GM23248 (cell line): ENCODE data around the gene ACLY. TPM values are rescaled to one million over a fixed set of nuclear protein-coding genes. Genes with fewer than 3 reads are reported as not detected.
A peak's percentile ranks its signal among the peaks of the same experiment; 100 is the strongest.

Source experiments
- DNase-seq: peaks from one replicate; pipeline ENCODE4 v3.0.0-alpha.2; 2015
- H2AFZ ChIP-seq: fragments of 200-600 bp; sonication (generic); 2 replicates; pipeline ENCODE4 v1.6.1; 2016; ENCODE audit warnings: antibody characterized with exemption
- H3F3A ChIP-seq: fragments of 200-600 bp; sonication (generic); 2 replicates; pipeline ENCODE4 v1.6.1; 2016; ENCODE audit warnings: mild to moderate bottlenecking, antibody characterized with exemption, mixed run types; ENCODE audit not compliant: insufficient read depth
- H3K27ac ChIP-seq: fragments of 200-600 bp; sonication (generic); 2 replicates; pipeline ENCODE4 v1.5.1; 2016; ENCODE audit warnings: mild to moderate bottlenecking
- H3K27me3 ChIP-seq: fragments of 200-600 bp; sonication (generic); replicated peaks from 2 replicates; pipeline ENCODE4 v1.6.1; 2016; ENCODE audit warnings: mild to moderate bottlenecking; ENCODE audit not compliant: insufficient read depth
- H3K36me3 ChIP-seq: fragments of 200-600 bp; sonication (generic); 2 replicates; pipeline ENCODE4 v1.6.1; 2016; ENCODE audit warnings: low read depth, mild to moderate bottlenecking
- H3K4me1 ChIP-seq: fragments of 200-600 bp; sonication (generic); 2 replicates; pipeline ENCODE4 v1.6.1; 2016; ENCODE audit warnings: mild to moderate bottlenecking; ENCODE audit not compliant: insufficient read depth
- H3K4me2 ChIP-seq: fragments of 200-600 bp; sonication (generic); one replicate; pipeline ENCODE4 v1.6.1; 2016; ENCODE audit warnings: mild to moderate bottlenecking; ENCODE audit not compliant: unreplicated experiment
- H3K4me3 ChIP-seq: fragments of 200-600 bp; sonication (generic); 2 replicates; pipeline ENCODE4 v1.5.1; 2016; ENCODE audit warnings: mild to moderate bottlenecking
- H3K79me2 ChIP-seq: fragments of 200-600 bp; sonication (generic); 2 replicates; pipeline ENCODE4 v1.6.1; 2016; ENCODE audit warnings: mild to moderate bottlenecking; ENCODE audit not compliant: insufficient read depth
- H3K9ac ChIP-seq: fragments of 200-600 bp; sonication (generic); 2 replicates; pipeline ENCODE4 v1.6.1; 2016; ENCODE audit warnings: mild to moderate bottlenecking
- H3K9me2 ChIP-seq: fragments of 200-600 bp; sonication (generic); 2 replicates; pipeline ENCODE4 v1.6.1; 2016; ENCODE audit warnings: mixed run types, mild to moderate bottlenecking, moderate library complexity; ENCODE audit not compliant: insufficient read depth
- H3K9me3 ChIP-seq: fragments of 200-600 bp; sonication (generic); one replicate; pipeline ENCODE4 v1.6.1; 2017; ENCODE audit warnings: low read depth
- H4K20me1 ChIP-seq: fragments of 200-600 bp; sonication (generic); 2 replicates; pipeline ENCODE4 v1.6.0; 2016; ENCODE audit not compliant: insufficient read depth
- EZH2 ChIP-seq: fragments of 200-600 bp; sonication (generic); IDR thresholded peaks from 2 replicates; pipeline ENCODE4 v1.6.1; 2018; ENCODE audit warnings: antibody characterized with exemption, mild to moderate bottlenecking; ENCODE audit not compliant: insufficient read depth, poor library complexity, severe bottlenecking
- EZH2phosphoT487 ChIP-seq: fragments of 200-600 bp; sonication (generic); IDR thresholded peaks from 2 replicates; pipeline ENCODE4 v1.6.1; 2018; ENCODE audit warnings: antibody characterized with exemption, moderate library complexity, mild to moderate bottlenecking, low read depth; ENCODE audit not compliant: insufficient read depth
- WGBS, 2 experiments: methylation state at CpG; one replicate each; pipeline ENCODE4 v1.1.6; 2015 to 2017; ENCODE audit warnings: low lambda C conversion rate in 2 of 2, low coverage in 1 of 2; ENCODE audit errors: missing lambda C conversion rate in 2 of 2; 5-methylcytosine and 5-hydroxymethylcytosine counted together
- in situ Hi-C: fragments of 300-500 bp; cut with MboI; formaldehyde crosslinking; loops from 2 replicates; pipeline ENCODE4 v1.15.0; 2020
- polyA plus RNA-seq: library from polyadenylated mRNA; unstranded; fragments of >200 nt; fragmentation: Nextera tagmentation; extraction: Ambion mirVana; gene quantifications from 2 replicates; pipeline ENCODE4 v1.2.1, GENCODE V29; 2016
- total RNA-seq: library from RNA; depleted of rRNA; stranded (reverse); fragments of >200 nt; shearing (Covaris generic); gene quantifications from 2 replicates; pipeline ENCODE4 v1.2.3, GENCODE V29; 2014

The ACLY gene
- total and polyA plus RNA-seq, 2 experiments from 2014 or later: 101 to 144 TPM

DNA sequence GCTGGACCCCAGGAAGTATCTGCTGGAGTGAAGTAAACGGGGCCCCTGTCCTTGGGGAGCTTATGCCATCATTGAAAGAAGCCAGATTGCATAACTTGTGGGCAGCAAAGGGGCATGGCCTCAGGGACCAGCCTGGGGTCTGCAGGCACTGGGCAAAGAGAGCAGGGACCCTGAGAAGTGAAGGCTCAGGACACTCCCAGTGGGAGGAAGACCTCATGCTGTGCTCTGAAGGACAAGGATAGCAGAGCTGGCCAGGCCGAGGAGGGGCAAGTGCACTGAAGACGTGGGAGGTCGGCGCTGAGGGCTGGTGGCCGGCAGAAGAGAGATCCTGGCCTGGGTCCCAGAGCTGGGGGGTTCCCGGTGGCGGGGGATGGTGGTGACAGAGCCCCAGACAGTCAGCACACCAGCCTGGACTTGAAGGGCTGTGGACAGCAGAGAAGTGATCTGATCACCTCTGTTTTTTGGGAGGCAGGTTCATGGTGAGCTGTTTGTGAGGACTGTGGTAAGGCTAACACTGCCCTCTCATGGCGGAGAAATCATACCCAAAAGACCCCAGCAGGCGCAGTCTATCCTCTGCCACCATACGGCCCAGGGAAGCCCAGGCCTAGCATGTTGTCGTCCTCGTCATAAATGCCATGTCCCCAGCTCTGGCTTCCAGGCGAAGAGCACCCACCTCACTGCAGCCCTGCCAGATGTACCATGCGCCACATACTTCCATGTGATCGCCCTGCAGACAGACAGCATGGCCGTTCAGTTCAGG is 40.8 kb upstream of the ACLY start:
- DNase-seq: peak; percentile 36
- no peak overlapping the region for H3K9ac ChIP-seq
- H3K9me3 ChIP-seq: no peaks in the 10 kb centered on the region
- H3K9me2 ChIP-seq: no peaks in the 10 kb centered on the region
- H3F3A ChIP-seq: no peaks in the 10 kb centered on the region
- no peak for TF ChIP-seq EZH2phosphoT487
- TF ChIP-seq EZH2: no peak
- in situ Hi-C loops: loop anchor here (10.0 kb wide), 1 partner anchor 155 kb away; the partner anchor contains the start of gene DHX58
- no peak overlapping the region for H3K4me2 ChIP-seq
- H3K27ac ChIP-seq: no peak overlapping the region
- no peaks in the 10 kb centered on the region for H4K20me1 ChIP-seq
- no peaks in the 10 kb centered on the region for H3K36me3 ChIP-seq
- H3K4me1 ChIP-seq: peaks cover 5% of the 10 kb centered on the region; the same call in 1 of the 2 replicates
- no peak overlapping the region for H3K4me3 ChIP-seq
- no peaks in the 10 kb centered on the region for H3K27me3 ChIP-seq
- no peaks in the 10 kb centered on the region for H3K79me2 ChIP-seq
- no peak overlapping the region for H2AFZ ChIP-seq
- 66 to 69% methylated on average over 15 to 17 of the region's 17 CpGs for whole genome bisulfite sequencing, 2 experiments

DNA sequence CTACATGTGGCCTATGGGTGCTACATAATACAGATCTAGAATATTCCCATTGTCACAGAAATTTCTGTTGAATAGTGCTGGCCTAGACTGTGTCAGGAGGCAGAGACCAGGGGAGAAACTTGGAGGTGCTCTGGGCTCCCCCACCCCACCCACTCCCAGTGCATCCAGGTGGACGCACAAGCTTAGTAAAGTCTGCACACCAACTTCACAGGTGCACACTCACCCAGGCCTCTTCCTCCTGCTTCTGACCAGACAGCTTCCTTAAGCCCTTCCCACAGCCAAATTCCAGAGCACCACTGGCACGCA is 40.2 kb upstream of the ACLY start:
- H3K27ac ChIP-seq: no peak overlapping the region
- 75 to 77% methylated on average over 2 of the region's 2 CpGs for WGBS, 2 experiments
- H3K4me1 ChIP-seq: peaks cover 5% of the 10 kb centered on the region; the same call in 1 of the 2 replicates
- no peak overlapping the region for H3K4me2 ChIP-seq
- no peak for DNase-seq
- H3F3A ChIP-seq: no peaks in the 10 kb centered on the region
- no peak overlapping the region for H3K4me3 ChIP-seq
- H4K20me1 ChIP-seq: no peaks in the 10 kb centered on the region
- H2AFZ ChIP-seq: no peak overlapping the region
- H3K79me2 ChIP-seq: no peaks in the 10 kb centered on the region
- H3K27me3 ChIP-seq: no peaks in the 10 kb centered on the region
- H3K9ac ChIP-seq: no peak overlapping the region
- no peaks in the 10 kb centered on the region for H3K9me2 ChIP-seq
- H3K36me3 ChIP-seq: no peaks in the 10 kb centered on the region
- in situ Hi-C loops: no loop called here
- TF ChIP-seq EZH2: no peak
- no peak for TF ChIP-seq EZH2phosphoT487
- no peaks in the 10 kb centered on the region for H3K9me3 ChIP-seq

DNA sequence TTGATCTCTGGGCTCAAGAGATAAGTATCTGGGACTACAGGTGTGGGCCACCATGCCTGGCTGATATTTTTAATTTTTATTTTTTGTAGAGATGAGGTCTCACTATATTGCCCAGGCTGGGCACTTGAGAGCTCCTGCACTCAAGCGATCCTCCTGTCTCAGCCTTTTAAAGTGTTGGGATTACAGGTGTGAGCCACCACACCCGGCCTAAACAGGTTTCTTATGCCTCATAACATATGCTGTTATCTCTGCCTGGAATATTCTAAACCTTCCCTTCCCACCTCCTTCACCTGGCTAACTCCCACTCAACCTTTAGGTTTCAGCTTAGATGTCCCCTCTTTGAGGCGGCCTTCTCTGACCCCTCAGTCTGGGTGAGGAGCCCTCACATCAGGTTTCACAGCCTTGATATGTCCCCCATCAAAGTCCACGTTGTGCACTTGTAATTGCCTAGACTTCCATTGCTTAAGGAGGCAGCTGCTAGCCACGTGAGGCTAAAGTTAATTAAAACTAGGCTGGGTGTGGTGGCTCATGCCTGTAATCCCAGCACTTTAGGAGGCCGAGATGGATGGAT is 39.2 kb upstream of the ACLY start:
- 74 to 76% methylated on average over 6 of the region's 6 CpGs for WGBS, 2 experiments
- no peak overlapping the region for H3K4me3 ChIP-seq
- no peak overlapping the region for H3K4me2 ChIP-seq
- DNase-seq: no peak
- H3K79me2 ChIP-seq: no peaks in the 10 kb centered on the region
- H3K27ac ChIP-seq: no peak overlapping the region
- no peak overlapping the region for H2AFZ ChIP-seq
- no peaks in the 10 kb centered on the region for H3K9me3 ChIP-seq
- in situ Hi-C loops: no loop called here
- peaks cover 5% of the 10 kb centered on the region; the same call in 1 of the 2 replicates for H3K4me1 ChIP-seq
- H4K20me1 ChIP-seq: no peaks in the 10 kb centered on the region
- H3K9me2 ChIP-seq: no peaks in the 10 kb centered on the region
- TF ChIP-seq EZH2: no peak
- no peak for TF ChIP-seq EZH2phosphoT487
- H3K27me3 ChIP-seq: no peaks in the 10 kb centered on the region
- H3K9ac ChIP-seq: no peak overlapping the region
- no peaks in the 10 kb centered on the region for H3K36me3 ChIP-seq
- H3F3A ChIP-seq: no peaks in the 10 kb centered on the region

DNA sequence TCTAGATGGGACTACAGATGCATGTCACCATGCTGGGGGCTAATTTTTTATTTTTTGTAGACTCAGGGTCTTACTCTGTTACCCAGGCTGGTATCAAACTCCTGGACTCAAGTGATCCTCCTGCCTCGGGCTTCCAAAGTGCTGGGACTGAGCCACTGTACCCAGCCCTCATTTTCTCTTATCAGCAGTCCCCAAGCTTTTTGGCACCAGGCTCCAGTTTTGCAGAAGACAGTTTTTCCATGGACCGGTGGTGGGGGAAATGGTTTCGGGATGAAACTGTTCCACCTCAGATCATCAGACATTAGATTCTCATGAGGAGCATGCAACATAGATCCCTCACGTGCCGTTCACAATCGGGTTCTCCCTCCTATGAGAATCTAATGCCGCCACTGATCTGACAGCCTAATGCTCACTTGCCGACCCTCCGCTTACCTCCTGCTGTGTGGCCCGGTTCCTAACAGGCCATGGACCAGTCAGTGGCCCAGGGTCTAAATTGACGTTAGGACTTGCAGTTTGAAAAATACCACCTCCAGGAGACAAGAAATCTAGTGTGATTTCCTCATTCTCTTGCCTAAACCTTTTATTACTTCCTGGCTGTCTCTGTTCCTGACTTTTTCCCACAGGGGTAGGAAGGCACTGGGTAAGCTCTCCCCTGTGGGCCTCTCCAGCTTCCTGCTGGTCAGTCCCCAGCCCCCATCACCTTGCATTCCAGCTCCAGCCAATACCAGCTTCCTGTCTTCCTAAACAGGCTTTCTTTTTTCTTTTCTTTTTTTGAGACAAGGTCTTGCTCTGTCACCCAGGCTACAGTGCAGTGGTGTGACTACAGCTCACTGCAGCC is 38.5 kb upstream of the ACLY start:
- H3K4me3 ChIP-seq: no peak overlapping the region
- no peaks in the 10 kb centered on the region for H3K36me3 ChIP-seq
- in situ Hi-C loops: no loop called here
- H3K9ac ChIP-seq: no peak overlapping the region
- no peaks in the 10 kb centered on the region for H3F3A ChIP-seq
- no peaks in the 10 kb centered on the region for H4K20me1 ChIP-seq
- peaks cover 5% of the 10 kb centered on the region; the same call in 1 of the 2 replicates for H3K4me1 ChIP-seq
- no peaks in the 10 kb centered on the region for H3K9me3 ChIP-seq
- H3K9me2 ChIP-seq: no peaks in the 10 kb centered on the region
- DNase-seq: no peak
- H2AFZ ChIP-seq: peak overlapping the region; percentile 51; the same call in 1 of the 2 replicates
- H3K27me3 ChIP-seq: no peaks in the 10 kb centered on the region
- 88 to 90% methylated on average over 11 of the region's 11 CpGs for WGBS, 2 experiments
- no peak overlapping the region for H3K27ac ChIP-seq
- no peak overlapping the region for H3K4me2 ChIP-seq
- no peak for TF ChIP-seq EZH2
- TF ChIP-seq EZH2phosphoT487: no peak
- H3K79me2 ChIP-seq: no peaks in the 10 kb centered on the region
